HG02798 (cell line): Measurements from ENCODE around the gene NKX1-1.
"Not testable (repeated sequence)": the region's sequence is repeated elsewhere in the genome, so short reads cannot be mapped to it uniquely, and the experiment has no call there.

ENCODE experiments used
- ATAC-seq: cut with Tn5 transposase; IDR thresholded peaks from one replicate; pipeline ENCODE4 v1.9.1; 2021; ENCODE audit warnings: mild to moderate bottlenecking; ENCODE audit not compliant: unreplicated experiment, poor library complexity

NKX1-1 gene

DNA sequence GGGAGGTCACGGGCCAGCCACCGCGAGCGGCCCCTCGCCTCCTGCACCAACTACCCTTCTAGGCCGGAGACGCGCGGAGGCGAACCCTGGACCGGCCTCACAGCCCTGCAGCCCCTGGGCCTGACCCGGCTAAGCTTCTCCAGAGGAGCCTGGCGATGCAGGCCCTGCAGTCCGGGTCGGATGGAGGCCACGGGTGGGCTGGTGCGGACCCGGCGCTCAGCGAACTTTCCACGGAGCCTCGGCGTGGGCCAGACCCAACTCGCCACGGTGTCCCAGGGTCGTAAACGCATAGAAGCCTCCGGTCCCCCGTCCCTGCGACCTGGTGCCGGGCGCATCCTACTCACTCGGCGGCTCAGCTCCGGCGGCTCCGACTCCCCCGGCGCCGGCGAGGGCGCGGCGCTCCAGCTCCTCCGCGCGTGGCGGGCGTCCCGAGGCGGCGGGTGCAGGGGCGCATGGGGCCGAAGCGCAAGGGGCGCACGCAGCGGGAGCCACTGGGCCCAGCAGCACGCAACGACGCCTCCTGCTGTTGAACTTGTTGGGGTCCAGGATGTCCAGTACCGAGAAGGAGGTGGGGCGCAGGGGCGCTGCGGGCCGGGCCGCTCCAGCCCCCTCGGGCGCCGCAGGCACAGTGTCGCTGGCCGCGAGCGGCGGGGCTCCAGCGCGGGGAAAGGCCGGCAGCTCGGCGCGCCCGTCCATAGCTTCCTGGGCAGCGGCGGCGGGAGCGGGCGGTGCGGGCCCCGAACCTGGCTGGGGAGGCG lies 427 bp downstream of the NKX1-1 start:
- ATAC-seq: no peak

DNA sequence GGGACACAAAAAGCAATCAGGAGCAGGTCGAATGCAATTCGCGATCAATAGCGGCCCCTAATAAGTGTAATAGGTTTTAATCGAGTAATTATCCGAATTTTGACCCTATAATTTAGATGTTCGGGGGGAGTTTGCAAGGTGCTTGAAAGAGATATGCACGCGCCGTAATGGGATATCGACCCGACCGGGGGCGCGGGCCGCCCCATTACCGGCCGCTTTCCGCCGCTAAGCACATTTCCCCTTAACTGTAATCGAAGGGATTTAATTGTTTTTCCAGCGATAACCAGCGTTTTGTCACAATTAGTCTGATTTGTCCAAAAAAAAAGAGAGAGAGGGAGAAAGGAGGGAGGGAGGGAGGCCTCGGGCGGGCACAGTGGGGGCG lies 997 bp downstream of the NKX1-1 start:
- ATAC-seq: no peak

DNA sequence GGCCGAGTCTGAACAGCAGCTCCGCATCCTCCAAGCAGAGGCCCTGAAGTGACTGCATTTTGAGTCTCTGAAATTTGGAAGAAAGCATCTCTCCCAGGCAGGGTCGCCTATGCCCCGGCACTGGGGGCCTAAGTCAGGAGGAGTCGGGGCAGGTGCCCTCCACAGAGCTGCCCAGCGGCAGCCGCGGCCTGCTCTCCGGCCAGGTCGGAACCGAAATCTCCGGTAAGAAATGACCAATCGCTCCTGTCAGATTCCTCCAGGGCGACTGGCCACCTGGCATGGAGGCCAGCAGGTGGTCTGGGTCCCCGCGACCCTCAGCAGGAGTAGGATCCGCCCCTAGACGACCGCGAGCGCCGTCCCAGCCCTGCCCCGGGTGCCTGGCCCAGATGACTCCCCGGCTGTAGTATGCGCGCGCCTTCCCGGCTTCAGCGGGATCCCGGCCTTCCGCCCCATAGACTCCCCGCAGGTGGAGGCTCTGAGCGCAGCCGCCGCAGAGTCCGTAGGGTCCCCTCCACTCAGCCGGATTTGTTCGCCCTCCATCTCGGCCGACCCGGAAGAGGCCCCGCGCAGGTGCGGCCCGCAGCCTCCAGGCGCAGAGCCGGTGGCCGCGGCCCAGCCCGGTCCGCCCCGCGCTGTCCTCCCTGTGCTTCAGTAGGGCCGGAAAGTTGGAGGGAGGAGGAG lies 1.5 kb downstream of the NKX1-1 start:
- no peak for ATAC-seq

GRCh38 chr4:1403591-1404572 lies 2.4 kb downstream of the NKX1-1 start:
- no peak for ATAC-seq

DNA sequence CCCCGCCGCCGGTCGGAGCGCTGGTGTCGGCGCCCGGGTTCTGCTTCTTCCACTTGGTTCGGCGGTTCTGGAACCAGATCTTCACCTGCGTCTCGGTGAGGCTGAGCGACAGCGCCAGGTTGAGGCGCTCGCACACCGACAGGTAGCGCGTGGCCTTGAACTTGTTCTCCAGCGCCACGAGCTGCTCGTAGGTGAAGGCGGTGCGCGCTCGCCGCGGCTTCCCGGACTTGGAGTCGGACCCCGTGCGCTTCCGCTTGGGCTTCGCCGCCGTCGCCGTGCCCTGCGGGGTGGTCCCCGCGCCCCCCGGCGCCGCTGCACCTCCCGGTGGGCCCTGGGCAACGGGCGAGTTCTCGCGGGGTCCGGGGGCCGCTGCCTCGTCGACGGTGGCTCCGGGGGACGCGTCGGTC lies 3.1 kb downstream of the NKX1-1 start:
- no peak for ATAC-seq

- no peak for ATAC-seq
Measured at GRCh38 chr4:1402516-1403091, 3.6 kb downstream of the NKX1-1 start.

DNA sequence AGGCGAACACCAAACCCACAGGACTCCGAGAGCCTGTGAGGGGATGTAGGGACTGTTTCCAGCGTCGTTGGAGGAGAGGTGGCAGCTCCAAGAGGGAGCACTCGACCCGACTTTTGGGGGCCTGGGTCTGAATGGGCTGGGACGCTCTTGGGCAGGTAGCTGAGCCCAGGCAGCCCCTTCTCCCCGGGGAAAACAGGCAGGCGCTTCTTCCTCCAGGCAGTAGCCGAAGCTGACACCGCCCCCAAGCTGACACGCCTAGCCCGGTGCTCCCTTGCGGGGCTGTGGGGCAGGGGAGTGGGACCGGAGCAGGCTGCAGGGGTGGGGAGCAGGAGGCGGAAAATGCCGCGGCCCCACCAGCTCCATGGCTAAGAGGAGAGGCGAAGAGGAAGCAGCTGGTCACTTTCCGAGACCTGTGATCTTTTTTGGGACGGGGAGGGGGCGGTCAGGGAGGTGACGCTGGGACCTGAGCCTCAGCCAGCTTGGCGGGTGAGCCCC lies 4.2 kb downstream of the NKX1-1 start:
- no peak for ATAC-seq

DNA sequence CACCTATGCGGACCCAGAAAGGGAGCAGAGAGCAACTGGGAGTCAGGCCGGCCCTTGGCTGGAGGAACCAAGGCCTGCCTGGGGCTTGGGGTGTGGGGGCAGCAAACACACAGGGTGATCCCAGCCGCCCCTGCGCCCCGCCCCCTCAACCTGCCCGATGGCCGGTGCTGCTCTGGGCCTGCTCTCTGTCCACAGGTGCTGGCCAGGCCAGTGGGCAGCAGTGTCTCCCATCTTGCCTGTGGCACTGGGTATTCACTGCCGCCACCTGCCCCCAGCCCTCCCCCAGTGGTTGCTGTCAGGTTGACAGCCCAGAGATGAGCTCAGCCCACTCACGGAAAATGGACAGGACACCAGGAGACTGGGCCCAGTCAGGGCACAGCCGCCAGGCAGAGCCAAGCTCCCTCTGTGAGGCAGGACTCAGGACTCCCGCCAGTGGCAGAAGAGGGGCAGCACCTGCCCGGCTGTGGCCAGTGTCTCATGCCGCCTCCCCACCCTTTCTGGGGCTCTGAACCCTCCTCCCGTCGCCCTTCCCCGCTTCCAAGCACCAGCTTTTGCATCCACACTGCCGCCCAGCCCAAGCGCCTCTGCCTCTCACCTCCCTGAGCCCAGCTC lies 4.7 kb downstream of the NKX1-1 start:
- no peak for ATAC-seq

GRCh38 chr4:1400831-1401408 lies 5.3 kb downstream of the NKX1-1 start:
- ATAC-seq: no peak

DNA sequence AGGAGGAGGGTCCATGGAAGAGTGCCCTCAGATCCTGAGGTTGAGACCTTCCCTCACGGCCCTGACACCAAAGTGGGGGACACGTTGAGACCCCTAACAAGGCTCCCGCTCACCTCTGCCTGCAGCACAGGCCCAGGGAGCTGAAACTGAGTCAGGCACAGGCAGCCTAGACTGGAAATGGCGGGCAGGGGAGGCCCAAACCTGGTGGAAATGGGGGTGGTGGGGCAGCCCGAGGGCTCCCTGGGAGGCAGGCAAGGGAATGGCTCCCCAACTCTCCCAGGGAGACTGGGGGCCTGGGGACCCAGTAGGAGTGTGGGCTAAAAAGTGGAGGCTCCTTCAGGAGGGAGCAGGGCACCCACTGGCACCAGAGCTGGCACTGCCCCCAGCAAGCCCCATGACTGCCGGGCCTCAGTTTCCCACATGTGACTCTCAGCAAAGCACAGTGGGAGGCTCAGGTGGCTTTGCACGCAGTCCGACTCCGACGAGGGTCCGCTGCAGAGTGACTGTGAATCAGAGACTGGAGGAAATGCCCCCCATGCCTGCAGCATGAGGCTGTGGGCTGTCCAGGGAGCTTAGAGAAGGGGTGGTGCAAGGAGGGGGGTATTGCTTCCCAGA lies 5.9 kb downstream of the NKX1-1 start:
- no peak for ATAC-seq

- ATAC-seq: no peak
Measured at GRCh38 chr4:1399508-1400190, 6.6 kb downstream of the NKX1-1 start.

DNA sequence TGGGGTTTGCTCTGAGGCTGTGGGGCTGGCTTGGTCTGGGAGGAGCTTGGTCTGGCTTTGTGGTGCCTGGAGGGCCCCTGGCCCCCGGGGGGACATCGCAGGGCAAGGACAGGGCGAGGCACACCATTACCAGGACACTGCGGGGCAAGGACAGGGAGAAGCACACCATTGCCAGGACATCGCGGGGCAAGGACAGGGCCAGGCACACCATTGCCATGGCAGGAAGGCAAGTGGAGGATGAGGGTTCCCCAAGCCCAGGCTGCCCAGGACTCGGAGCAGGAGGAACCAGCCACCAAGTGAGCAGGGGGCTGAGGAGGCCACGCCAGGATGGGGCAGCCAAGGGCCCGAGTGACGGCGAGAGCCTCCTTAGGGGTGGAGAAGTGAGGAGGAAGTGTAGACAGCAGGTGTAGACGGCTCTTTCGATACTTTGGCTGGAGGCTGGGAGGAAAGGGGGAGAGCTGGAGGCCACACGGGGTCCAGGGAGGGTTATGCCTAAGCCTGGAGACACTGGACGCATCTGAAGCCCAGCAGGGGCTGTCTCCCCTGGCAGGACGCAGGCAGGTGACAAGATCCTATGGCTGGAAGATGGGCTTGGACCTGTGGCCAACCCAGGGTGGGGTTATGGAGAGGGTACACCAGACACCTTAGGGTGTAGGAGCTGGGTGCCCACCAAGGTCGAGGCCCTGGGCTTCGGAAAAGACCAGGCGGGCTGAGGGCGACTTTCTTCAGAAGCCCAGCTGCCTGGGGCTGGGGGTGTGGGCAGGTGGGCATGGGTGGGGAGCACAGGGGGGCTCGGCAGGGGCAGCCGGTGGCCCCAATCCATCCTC lies 7.3 kb downstream of the NKX1-1 start:
- no peak for ATAC-seq

DNA sequence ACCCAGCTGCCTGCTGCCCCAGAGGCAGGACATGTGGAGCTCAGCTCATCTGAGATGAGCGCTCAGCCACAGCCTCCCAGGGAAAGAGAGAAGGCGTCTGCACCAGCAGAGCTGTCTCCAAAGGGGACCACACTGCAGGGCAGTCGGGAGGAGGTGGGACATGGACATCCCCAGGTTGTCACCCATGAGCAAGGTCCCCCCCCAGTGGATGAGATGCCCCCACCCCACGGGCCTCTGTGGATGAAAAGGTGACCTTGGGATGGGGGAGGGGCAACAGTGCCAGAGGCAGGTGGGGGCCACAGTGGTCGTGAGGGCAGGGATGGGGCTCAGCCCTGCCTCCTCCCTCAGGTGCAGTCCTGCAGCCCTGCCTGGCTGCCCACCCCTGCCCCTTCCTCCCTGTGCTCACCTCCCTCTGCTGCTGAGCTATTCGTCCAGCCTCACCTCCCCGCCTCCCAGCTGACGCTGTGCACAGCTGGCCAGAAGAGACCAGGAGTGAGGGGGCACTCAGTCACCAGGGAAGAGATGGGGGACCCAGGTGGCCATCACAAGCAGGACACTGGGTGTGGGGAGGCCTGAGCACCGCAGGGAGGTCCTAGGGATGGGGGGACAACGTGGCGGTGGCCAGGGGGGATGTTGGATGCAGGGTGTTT lies 9.3 kb downstream of the NKX1-1 start:
- no peak for ATAC-seq

GRCh38 chr4:1395941-1396805 lies 10.1 kb downstream of the NKX1-1 start:
- no peak for ATAC-seq

DNA sequence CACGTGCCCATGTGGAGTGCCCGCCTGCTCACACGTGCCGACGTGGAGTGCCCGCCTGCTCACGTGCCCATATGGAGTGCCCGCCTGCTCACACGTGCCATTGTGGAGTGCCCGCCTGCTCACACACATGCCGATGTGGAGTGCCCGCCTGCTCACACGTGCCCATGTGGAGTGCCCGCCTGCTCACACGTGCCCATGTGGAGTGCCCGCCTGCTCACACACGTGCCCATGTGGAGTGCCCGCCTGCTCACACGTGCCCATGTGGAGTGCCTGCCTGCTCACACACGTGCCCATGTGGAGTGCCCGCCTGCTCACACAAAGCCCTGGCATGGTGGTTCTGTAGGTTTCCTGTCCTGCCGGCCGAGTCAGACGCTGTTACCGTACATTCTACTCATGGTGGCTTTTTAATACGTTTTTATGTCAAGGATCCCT lies 10.8 kb downstream of the NKX1-1 start:
- not testable (repeated sequence) for ATAC-seq
